ENCODE results near the gene PDE11A.

PDE11A gene

DNA sequence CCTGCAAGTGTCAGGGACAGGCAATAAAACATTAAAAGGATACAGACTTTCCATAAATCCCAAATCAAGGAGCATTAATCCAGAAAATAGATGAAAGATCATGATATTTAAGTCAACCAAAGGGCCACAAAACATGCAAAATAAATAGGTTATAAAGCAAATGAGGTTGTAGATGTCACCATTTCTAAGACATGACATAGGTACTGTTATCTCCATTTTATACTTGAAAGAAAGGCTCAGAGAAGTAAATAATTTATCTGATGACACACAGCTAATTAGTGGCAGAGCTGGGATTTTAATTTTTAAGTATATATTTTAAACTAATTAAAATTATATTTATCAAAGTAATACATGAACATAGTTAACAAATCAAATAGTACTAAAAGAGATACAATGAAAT lies 378.2 kb downstream of the PDE11A start:
- no peak for DNase-seq (ENCODE audit: low read depth, low spot score)

DNA sequence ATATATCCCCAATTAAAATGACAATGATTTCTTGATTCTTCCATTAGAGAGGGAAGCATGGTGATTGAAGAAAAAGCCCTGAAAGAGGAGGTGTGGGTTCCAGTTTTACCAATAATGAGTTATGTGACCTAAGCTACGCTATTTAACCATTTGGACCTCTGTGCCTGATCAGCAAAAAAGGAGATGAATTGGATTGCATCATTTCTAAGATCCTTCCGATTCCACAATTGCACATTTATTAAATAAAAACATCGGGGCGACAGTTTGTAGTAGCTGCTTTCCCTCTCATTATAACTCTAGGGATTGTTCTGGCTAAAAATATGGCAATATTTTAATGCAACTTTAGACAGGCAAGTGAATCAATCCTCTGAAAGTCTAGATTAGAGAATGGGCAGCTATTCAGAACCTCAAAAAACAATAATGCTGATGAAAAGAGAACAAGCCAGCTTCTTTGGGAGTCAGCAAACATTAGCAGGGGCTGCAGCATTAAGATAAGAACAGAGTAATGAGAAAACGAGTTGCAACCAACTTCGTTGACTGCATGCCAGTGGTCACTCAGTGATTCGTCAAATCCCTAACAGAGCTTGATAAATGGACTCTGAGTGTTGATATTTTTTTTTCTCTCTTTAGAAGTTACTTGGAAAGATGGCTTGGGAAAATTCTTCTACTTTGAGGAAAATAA lies 378.8 kb downstream of the PDE11A start:
- no peak for DNase-seq (ENCODE audit: low read depth, low spot score)

DNA sequence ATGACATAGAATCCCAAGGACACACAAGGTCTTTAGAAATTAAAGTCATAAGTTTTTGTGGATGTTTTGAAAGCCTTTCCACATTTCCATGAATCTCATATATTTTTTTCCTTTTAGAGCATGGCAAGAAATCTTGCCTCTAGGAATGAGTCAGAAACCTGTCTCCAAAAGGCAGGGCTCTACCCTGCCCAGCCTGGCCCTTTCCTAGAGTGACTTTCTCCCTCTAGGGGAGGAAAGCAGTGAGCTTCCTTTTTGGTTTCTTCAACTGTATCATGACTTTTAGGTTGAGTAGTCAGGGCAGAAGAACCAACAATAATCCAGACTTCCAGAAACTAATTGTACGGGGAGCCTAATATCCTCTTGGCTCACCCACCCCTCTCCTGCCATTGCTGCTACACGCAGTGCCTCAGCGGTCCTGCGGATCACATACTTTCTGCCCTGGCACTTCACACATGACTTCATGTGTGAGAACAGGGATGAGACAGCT lies 379.8 kb downstream of the PDE11A start:
- DNase-seq (ENCODE audit: low read depth, low spot score), result no peak

GRCh38 chr2:177692042-177692782 lies 380.4 kb downstream of the PDE11A start:
- DNase-seq (ENCODE audit: low read depth, low spot score), result no peak

DNA sequence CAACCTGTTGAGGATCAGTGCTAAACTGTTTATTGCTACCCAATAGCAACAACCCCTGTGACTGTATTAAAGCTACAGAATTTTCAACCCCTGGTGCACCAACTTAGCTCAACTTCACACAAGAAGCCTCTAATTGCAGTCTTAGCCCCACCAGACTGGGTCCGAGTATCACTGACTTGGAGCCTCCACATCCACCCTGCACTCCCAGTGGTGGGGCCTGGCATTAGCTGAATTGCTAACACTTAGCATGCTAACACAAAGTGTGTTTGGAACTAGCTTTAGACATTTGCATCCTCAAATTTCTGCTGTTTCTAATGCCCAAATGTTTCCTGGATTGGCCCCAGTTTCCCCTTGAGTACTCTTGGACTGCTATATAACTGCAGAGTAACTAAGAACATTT lies 381.4 kb downstream of the PDE11A start:
- no peak for DNase-seq (ENCODE audit: low read depth, low spot score)

DNA sequence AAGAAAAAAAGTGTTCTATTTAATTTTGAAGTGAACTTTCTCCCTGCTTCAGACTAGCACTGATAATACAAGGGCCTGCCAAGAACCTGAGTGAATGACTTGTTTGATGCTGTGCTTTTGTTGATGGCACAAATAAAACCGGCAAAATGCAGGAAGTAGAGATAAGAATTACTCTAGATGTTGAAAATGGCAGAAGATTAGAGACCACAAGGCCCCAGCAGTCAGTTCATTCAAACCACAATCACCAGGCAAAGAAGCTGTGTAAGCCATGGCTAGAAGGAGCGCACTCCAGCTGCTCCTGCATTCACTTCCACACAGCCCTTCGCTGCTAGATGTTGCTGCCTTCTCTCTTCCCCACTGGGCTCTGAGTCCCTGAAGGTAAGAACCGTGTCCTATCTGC lies 383.0 kb downstream of the PDE11A start:
- no peak for DNase-seq (ENCODE audit: low read depth, low spot score)

DNA sequence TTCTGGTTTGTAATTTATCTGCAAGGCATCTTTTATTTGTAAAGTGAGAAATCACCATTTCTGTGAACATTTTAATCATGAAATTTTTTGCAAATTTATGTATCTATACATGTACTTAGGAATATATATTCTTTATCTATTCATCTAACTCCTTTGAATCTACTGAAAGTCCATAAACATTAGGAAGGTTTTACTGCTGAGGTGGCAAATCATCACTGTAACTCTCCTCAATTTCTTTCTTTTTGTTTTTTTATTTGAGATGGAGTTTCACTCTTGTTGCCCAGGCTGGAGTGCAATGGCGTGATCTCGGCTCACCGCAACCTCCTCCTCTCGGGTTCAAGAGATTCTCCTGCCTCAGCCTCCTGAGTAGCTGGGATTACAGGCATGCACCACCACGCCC lies 383.7 kb downstream of the PDE11A start:
- no peak for DNase-seq (ENCODE audit: low read depth, low spot score)

GRCh38 chr2:177683661-177684069 lies 388.9 kb downstream of the PDE11A start:
- DNase-seq (ENCODE audit: low read depth, low spot score), result no peak

DNA sequence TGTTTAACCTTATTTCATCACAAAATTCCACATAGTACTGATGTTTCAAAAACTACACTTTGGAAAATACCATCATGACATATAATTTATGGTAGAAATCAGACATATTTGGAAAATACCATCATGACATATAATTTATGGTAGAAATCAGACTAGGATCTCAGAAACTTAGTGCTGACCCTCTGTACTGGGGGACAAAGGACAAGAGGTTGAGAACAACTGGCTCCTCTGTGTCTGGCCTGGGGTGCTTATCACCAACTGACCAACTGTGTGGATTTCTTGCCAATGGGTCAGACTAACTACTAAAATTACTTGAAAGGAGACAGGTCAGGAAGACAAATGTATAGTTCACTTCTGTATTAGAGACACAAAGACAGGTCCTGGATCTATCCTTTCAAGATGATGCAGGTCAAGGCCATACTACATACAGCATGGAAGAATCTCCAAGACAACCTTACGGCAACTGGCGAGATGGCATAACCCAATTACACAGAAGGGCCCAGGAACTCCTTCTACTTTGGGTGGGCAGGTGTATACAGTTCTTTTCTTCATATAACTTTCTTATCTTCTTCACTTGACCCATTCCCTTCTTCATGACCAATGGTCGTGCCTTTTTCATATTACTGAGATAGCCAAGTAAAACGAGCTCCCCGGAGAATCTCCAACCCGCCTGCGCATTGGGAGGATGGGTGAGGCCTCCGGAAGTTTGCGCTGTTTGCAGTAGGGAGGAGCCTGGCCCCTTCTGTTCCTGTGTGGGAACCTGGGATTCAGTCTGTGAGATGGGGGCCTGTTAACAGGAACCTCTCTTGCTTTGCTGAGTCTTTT lies 389.5 kb downstream of the PDE11A start:
- no peak for DNase-seq (ENCODE audit: low read depth, low spot score)

- no peak for DNase-seq (ENCODE audit: low read depth, low spot score)
Observed at GRCh38 chr2:177682006-177682405, 390.6 kb downstream of the PDE11A start.

DNA sequence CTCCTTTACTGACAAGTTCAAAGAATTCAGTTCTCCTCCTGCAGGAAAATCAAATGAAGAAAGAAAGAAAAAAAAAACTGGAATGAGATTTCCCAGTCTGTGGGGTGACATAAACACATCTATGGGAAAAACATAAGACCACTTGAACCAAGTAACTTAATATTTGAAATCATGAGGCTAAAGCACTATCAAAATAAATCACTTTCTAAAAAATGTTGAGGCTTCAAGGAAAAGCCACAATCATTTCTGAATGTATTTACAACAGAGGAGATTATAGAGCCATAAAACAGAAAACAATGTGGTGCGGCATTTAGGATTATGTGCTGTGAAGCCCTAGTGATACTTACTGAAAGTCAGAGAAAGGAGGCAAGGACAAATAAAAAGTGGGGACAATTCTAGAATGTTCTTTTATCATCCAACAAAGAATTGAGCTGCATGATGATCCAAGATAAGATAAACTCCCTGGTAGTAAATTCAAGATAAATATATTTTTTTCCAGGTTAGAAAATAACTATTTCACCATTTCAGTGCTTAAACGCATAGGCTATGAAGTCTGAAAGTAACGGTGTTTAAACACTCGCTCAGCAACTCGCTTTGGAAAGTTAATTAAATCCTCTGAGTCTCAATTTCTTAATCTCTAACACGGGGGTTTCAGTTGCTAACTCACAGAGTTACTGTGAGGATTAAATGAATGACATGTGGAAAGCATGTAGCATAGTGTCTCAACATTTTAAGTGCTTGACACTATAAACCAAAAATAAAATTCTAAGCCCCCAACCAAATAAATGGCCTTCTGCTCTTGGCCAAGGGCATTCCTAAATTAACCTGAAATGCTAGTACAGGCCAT lies 391.5 kb downstream of the PDE11A start:
- no peak for DNase-seq (ENCODE audit: low read depth, low spot score)

- no peak for DNase-seq (ENCODE audit: low read depth, low spot score)
Observed at GRCh38 chr2:177679611-177680605, 392.7 kb downstream of the PDE11A start.

- no peak for DNase-seq (ENCODE audit: low read depth, low spot score)
Observed at GRCh38 chr2:177678939-177679338, 393.6 kb downstream of the PDE11A start.

DNA sequence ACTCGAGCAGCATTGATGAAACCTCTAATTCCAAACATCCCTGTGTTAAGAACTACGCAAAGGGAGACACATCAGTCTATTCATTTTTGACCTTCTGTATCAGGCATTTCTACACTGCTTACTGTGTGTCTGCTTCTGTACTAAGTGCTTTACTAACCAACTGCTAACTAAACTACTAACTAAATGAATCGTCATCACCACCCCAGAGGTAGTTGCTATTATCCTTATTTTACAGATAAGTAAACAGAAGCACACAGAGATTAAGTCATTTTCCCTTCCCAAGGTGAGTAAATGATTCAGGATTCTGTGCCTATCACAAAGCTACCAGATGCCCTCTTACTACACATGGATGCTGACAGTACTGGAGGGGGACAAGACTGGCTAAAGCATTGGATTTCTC lies 395.9 kb downstream of the PDE11A start:
- no peak for DNase-seq (ENCODE audit: low read depth, low spot score)

DNA sequence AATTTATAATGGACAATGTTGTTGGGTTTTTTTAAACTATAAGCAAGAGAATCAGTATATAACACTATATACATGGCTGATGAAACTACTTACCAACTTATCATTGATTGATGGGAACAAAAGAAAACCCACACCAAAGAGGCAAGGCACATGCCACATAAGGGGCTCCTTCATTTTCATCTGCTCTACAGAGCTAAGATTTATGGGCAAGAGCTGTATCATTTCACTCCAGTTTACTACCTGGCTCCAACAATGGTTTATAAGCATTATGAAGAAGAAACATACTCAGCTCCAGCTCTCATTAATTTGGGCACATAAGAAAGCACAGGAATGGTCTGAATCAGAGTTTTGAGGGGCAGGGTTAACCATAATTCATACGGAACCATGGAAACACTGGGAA lies 396.8 kb downstream of the PDE11A start:
- no peak for DNase-seq (ENCODE audit: low read depth, low spot score)

DNA sequence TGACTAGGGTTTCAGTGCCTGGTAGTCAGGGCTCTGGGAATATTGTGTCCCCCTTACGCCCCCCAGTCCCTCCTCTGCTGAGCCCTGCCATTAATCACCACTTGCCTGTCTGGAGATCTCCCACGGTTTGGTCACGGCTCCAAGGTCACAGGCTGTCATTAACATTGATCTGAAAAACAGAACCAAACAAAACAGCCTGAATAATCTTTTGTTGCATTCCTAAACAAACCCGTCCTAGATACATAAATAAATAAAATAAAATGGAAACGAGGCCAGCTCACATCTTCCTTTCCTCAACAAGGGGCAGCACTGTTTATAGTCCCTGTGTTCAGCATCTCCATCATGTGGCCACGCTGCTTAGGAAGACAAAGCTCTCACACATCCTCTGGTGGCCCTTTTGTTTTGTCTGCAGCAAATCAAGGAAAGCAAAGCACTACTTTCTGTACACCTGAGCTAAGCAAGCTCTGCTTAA lies 397.2 kb downstream of the PDE11A start:
- DNase-seq (ENCODE audit: low read depth, low spot score), result no peak

GRCh38 chr2:177673602-177674595 lies 398.7 kb downstream of the PDE11A start:
- DNase-seq (ENCODE audit: low read depth, low spot score), result no peak

DNA sequence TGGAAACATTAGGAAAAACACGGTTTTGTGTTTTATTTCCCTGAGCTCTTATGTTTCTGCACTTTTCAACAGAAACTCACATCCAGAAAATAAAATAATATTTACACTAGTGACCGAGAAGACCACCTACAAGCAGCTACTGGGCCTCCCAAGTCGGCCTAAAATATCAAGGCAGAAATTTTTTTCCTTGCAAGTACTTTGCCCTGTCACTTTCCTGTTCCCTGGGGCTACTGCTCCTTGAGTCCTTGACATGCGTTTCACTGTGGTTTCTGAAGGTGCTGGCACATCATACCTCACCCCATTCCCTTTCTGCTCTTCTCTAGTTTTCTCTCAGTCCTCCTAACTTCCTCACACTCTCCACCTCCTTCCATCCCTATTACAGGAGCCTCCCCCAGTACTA lies 400.9 kb downstream of the PDE11A start:
- no peak for DNase-seq (ENCODE audit: low read depth, low spot score)

All from brain pericyte (primary cell).